Lower lobe of right lung (tissue), 2 donors: ENCODE measurements around the gene USP15. TPM values are rescaled to one million over a fixed set of nuclear protein-coding genes. Genes with fewer than 3 reads are reported as not detected.

Source experiments
- ATAC-seq, 2 donors: fragments of 200-7000 bp; cut with Tn5 transposase; one replicate each; pipeline ENCODE4 v1.9.1; 2020 to 2022; ENCODE audit warnings: mild to moderate bottlenecking in 2 of 2, moderate library complexity in 2 of 2
- DNase-seq: peaks from one replicate; pipeline ENCODE4 v3.0.0-alpha.2; 2020
- H3K27ac ChIP-seq: fragments of 200-600 bp; one replicate; pipeline ENCODE4 v1.8.0; 2022
- H3K27me3 ChIP-seq: fragments of 200-600 bp; one replicate; pipeline ENCODE4 v1.8.0; 2022; ENCODE audit warnings: low read depth
- H3K36me3 ChIP-seq: fragments of 200-600 bp; one replicate; pipeline ENCODE4 v1.8.0; 2022; ENCODE audit warnings: mild to moderate bottlenecking
- H3K4me1 ChIP-seq: fragments of 200-600 bp; one replicate; pipeline ENCODE4 v1.8.0; 2022
- H3K4me3 ChIP-seq: fragments of 200-600 bp; one replicate; pipeline ENCODE4 v1.8.0; 2022; ENCODE audit warnings: mild to moderate bottlenecking
- H3K9me3 ChIP-seq: fragments of 200-600 bp; one replicate; pipeline ENCODE4 v1.8.0; 2022
- CTCF ChIP-seq: fragments of 200-600 bp; IDR thresholded peaks from one replicate; pipeline ENCODE4 v1.8.0; 2022; ENCODE audit warnings: antibody characterized with exemption, mild to moderate bottlenecking
- intact Hi-C: fragments of 100-400 bp; cut with DNase I; formaldehyde crosslinking; loops from one replicate; pipeline ENCODE4 v1.11.0; 2022
- total RNA-seq: library from RNA; stranded (reverse); fragmentation: NEBNext Ultra II Directional; extraction: Animal tissue kit (Norgen Biotek cat#: 25700); gene quantifications from one replicate; pipeline ENCODE4 v1.2.1, GENCODE V29; 2021
- donor health status: DM: no; HTN: yes; CAD: no; lungs with severe emphysema.

The USP15 gene
- total RNA-seq, 1 donor from 2014 or later = 91.9 TPM

DNA sequence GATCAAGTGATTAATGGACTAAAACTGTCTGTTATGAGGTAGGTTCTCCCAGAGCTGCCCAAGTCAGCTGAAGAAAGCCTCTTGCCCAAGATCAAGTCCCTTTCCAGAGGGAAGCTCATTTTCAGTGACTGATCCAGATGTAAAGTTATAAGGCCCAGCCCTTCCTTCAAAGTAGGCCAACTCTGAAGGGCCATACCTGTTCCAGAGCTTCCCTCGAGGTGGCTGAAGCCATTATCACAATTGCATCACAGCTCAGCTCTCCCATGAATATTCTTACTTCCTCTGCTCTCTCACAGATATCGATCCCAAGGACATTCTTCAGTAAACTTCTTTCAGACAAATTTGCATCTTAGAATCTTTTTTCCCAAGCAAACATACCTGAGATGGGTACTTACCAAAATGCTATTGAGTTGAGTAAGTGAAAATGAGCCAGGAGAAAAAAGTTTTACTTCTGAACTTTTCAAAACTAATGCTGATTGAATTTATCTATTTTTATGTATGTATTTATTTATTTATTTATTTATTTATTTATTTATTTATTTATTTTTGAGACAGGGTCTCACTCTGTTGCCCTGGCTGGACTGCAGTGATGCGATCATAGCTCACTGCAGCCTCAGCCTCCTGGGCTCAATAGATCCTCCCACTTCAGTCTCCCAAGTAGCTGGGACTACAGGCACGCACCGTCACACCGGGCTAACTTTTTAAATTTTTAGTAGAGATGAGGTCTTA, 42.6 kb upstream of the USP15 start:
- intact Hi-C loops = no loop called here
- no peaks in the 10 kb centered on the region for H3K9me3 ChIP-seq
- TF ChIP-seq CTCF = no peak
- H3K27me3 ChIP-seq = no peaks in the 10 kb centered on the region
- H3K36me3 ChIP-seq = no peaks in the 10 kb centered on the region
- H3K27ac ChIP-seq = no peak overlapping the region
- peaks cover 9% of the 10 kb centered on the region for H3K4me1 ChIP-seq
- ATAC-seq (no peak), DNase-seq (no peak)
- H3K4me3 ChIP-seq = no peak overlapping the region

GRCh38 chr12:62221107-62221506, 39.1 kb upstream of the USP15 start:
- no peak for TF ChIP-seq CTCF
- H3K36me3 ChIP-seq = no peaks in the 10 kb centered on the region
- H3K27ac ChIP-seq = no peak overlapping the region
- ATAC-seq = no peak
- H3K27me3 ChIP-seq = no peaks in the 10 kb centered on the region
- no peak overlapping the region for H3K4me3 ChIP-seq
- H3K4me1 ChIP-seq = peaks cover 3% of the 10 kb centered on the region
- no peak for DNase-seq
- no peaks in the 10 kb centered on the region for H3K9me3 ChIP-seq
- intact Hi-C loops = no loop called here

DNA sequence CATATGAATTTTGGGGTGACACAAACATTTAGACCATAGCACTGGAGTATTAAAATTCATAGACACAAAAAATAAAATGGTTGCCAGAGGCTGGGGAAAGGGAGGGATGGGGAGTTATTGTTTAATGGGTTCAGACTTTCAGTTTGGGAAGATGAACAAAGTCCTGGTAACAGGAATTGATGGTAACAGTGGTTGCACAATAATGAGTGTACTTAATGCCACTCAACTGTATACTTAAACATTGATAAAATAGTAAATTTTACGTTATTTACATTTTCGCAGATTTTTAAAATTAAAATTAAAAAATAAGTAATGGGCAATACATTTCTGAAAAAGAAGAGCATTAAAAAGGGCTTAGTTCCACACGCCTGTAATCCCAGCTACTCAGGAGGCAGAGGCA, 35.6 kb upstream of the USP15 start:
- Histone ChIP-seq H3K36me3 (no peaks in the 10 kb centered on the region), H3K4me3 (no peak overlapping the region), H3K27ac (no peak overlapping the region), H3K9me3 (no peaks in the 10 kb centered on the region), H3K27me3 (no peaks in the 10 kb centered on the region), H3K4me1 (no peaks in the 10 kb centered on the region)
- intact Hi-C loops = no loop called here
- no peak for TF ChIP-seq CTCF
- ATAC-seq = no peak
- DNase-seq = no peak

- Histone ChIP-seq H3K4me1 (no peaks in the 10 kb centered on the region), H3K36me3 (no peaks in the 10 kb centered on the region), H3K4me3 (no peak overlapping the region), H3K27ac (no peak overlapping the region), H3K9me3 (no peaks in the 10 kb centered on the region), H3K27me3 (no peaks in the 10 kb centered on the region)
- ATAC-seq (no peak), DNase-seq (no peak)
- intact Hi-C loops = no loop called here
- TF ChIP-seq CTCF = no peak
These were observed 33.1 kb upstream of the USP15 start for GRCh38 chr12:62227091-62227490.

GRCh38 chr12:62230652-62231051, 29.6 kb upstream of the USP15 start:
- Histone ChIP-seq H3K9me3 (no peaks in the 10 kb centered on the region), H3K36me3 (no peaks in the 10 kb centered on the region), H3K4me1 (no peaks in the 10 kb centered on the region), H3K27me3 (no peaks in the 10 kb centered on the region), H3K4me3 (no peak overlapping the region), H3K27ac (no peak overlapping the region)
- intact Hi-C loops = no loop called here
- DNase-seq = no peak
- no peak for TF ChIP-seq CTCF
- no peak for ATAC-seq
